Natural killer cell (primary cell): Measurements from ENCODE around the gene ECHS1. TPM values are rescaled to one million over a fixed set of nuclear protein-coding genes. Genes with fewer than 3 reads are reported as not detected.
A peak's percentile ranks its signal among the peaks of the same experiment; 100 is the strongest.

Experiments
- ATAC-seq, 3 donors: fragments of 150-1000 bp in 2 of 3; fragments of 200-7000 bp in 1 of 3; cut with Tn5 transposase; 1 replicate in 1 of 3; 2 replicates in 2 of 3; pipeline ENCODE4 v1.10.0; 2021; ENCODE audit warnings: mild to moderate bottlenecking in 2 of 3, moderate library complexity in 2 of 3
- DNase-seq, 2 donors: peaks; one replicate each; pipeline versions ENCODE4 v3.0.0 to v3.0.0-alpha.2; 2013 to 2021; ENCODE audit warnings: mixed read lengths in 1 of 2
- H3K27ac ChIP-seq: one replicate; pipeline ENCODE4 v1.5.1; 2013; ENCODE audit warnings: mild to moderate bottlenecking, low read length
- H3K27me3 ChIP-seq: one replicate; pipeline ENCODE4 v1.6.1; 2013; ENCODE audit warnings: low read length; ENCODE audit not compliant: control insufficient read depth, insufficient read depth
- H3K36me3 ChIP-seq: one replicate; pipeline ENCODE4 v1.6.1; 2013; ENCODE audit warnings: low read length; ENCODE audit not compliant: control insufficient read depth, insufficient read depth
- H3K4me1 ChIP-seq: one replicate; pipeline ENCODE4 v1.6.1; 2013; ENCODE audit warnings: low read length; ENCODE audit not compliant: control insufficient read depth, insufficient read depth
- H3K4me3 ChIP-seq: one replicate; pipeline ENCODE4 v1.5.1; 2013; ENCODE audit warnings: low read length
- H3K9me3 ChIP-seq: one replicate; pipeline ENCODE4 v1.6.1; 2013; ENCODE audit warnings: low read length; ENCODE audit not compliant: control insufficient read depth, insufficient read depth
- H3K27ac Mint-ChIP-seq, 2 donors: one replicate each; pipeline ENCODE4 v1.8.0; 2022; ENCODE audit warnings: mild to moderate bottlenecking in 2 of 2, mixed read lengths in 2 of 2, moderate library complexity in 1 of 2
- H3K27me3 Mint-ChIP-seq, 2 donors: one replicate each; pipeline ENCODE4 v1.8.0; 2022; ENCODE audit warnings: low read depth in 2 of 2, mixed read lengths in 2 of 2
- H3K36me3 Mint-ChIP-seq: one replicate; pipeline ENCODE4 v1.8.0; 2022; ENCODE audit warnings: mixed read lengths
- H3K4me1 Mint-ChIP-seq, 2 donors: one replicate each; pipeline ENCODE4 v1.8.0; 2022; ENCODE audit warnings: mixed read lengths in 2 of 2
- H3K4me3 Mint-ChIP-seq: one replicate; pipeline ENCODE4 v1.8.0; 2022; ENCODE audit warnings: mild to moderate bottlenecking, moderate library complexity, mixed read lengths
- H3K9me3 Mint-ChIP-seq, 2 donors: one replicate each; pipeline ENCODE4 v1.8.0; 2022; ENCODE audit warnings: mixed read lengths in 2 of 2
- CTCF ChIP-seq: fragments of 200-600 bp; IDR thresholded peaks from one replicate; pipeline ENCODE4 v1.8.0; 2022; ENCODE audit warnings: antibody characterized with exemption
- WGBS: methylation state at CpG from one replicate; pipeline ENCODE4 v1.1.7; 2013; ENCODE audit warnings: missing lambda C conversion rate; ENCODE audit not compliant: insufficient coverage; 5-methylcytosine and 5-hydroxymethylcytosine counted together
- intact Hi-C: fragments of 100-400 bp; cut with micrococcal nuclease; formaldehyde crosslinking; loops from one replicate; pipeline ENCODE4 v1.14.2; 2022
- total RNA-seq, 4 donors: library from RNA; stranded (reverse); fragments of 120-200 nt in 1 of 4; gene quantifications; one replicate each; pipeline versions ENCODE4 v1.2.3 to v1.2.4, GENCODE V29; 2013 to 2022

The ECHS1 gene
- total RNA-seq, 3 donors from 2014 or later (not counting 1 experiment from before 2014, with no cell fraction given): 17.7 to 21.3 (median 19.9) TPM

- 60% methylated on average over 13 of the region's 13 CpGs for WGBS
- H3K4me3 ChIP-seq: no peak overlapping the region
- H3K36me3 Mint-ChIP-seq: no peaks in the 10 kb centered on the region
- H3K4me1 ChIP-seq: no peaks in the 10 kb centered on the region
- peaks cover 5% of the 10 kb centered on the region for H3K27me3 ChIP-seq
- H3K9me3 Mint-ChIP-seq: no peaks in the 10 kb centered on the region
- DNase-seq (no peak), ATAC-seq (no peak)
- no peak overlapping the region for H3K27ac ChIP-seq
- H3K9me3 ChIP-seq: no peaks in the 10 kb centered on the region
- intact Hi-C loops: no loop called here
- no peaks in the 10 kb centered on the region for H3K36me3 ChIP-seq
- no peak for TF ChIP-seq CTCF
- no peak overlapping the region for H3K4me3 Mint-ChIP-seq
- peaks cover 0 to 5% of the 10 kb centered on the region in 2 donors for H3K4me1 Mint-ChIP-seq
- peaks cover under 1 to 9% of the 10 kb centered on the region in 2 donors for H3K27me3 Mint-ChIP-seq
- H3K27ac Mint-ChIP-seq: no peak overlapping the region
Observed at GRCh38 chr10:133350950-133351329, 22.2 kb downstream of the ECHS1 start.

GRCh38 chr10:133350283-133350949 is 22.7 kb downstream of the ECHS1 start:
- no peak for DNase-seq
- no peak overlapping the region for H3K27ac Mint-ChIP-seq
- 83% methylated on average over 12 of the region's 12 CpGs for WGBS
- H3K9me3 Mint-ChIP-seq: no peaks in the 10 kb centered on the region
- peaks cover 0 to 5% of the 10 kb centered on the region in 2 donors for H3K4me1 Mint-ChIP-seq
- H3K36me3 ChIP-seq: no peaks in the 10 kb centered on the region
- H3K4me1 ChIP-seq: no peaks in the 10 kb centered on the region
- intact Hi-C loops: no loop called here
- H3K27ac ChIP-seq: no peak overlapping the region
- no peak overlapping the region for H3K4me3 Mint-ChIP-seq
- H3K9me3 ChIP-seq: no peaks in the 10 kb centered on the region
- no peak for TF ChIP-seq CTCF
- ATAC-seq: no peak
- H3K36me3 Mint-ChIP-seq: no peaks in the 10 kb centered on the region
- H3K27me3 ChIP-seq: peaks cover 5% of the 10 kb centered on the region
- peaks cover 5 to 11% of the 10 kb centered on the region in 2 donors for H3K27me3 Mint-ChIP-seq
- H3K4me3 ChIP-seq: no peak overlapping the region

GRCh38 chr10:133349577-133350011 is 23.6 kb downstream of the ECHS1 start:
- H3K27me3 ChIP-seq: peaks cover 5% of the 10 kb centered on the region
- no peak overlapping the region for H3K4me3 Mint-ChIP-seq
- DNase-seq (no peak), ATAC-seq (no peak)
- H3K4me1 Mint-ChIP-seq: peaks cover 0 to 5% of the 10 kb centered on the region in 2 donors
- no peak for TF ChIP-seq CTCF
- H3K36me3 Mint-ChIP-seq: no peaks in the 10 kb centered on the region
- WGBS: 74% methylated on average over 9 of the region's 9 CpGs
- H3K27me3 Mint-ChIP-seq: peaks cover 14% of the 10 kb centered on the region in 2 donors
- intact Hi-C loops: no loop called here
- no peak overlapping the region for H3K27ac Mint-ChIP-seq
- H3K9me3 ChIP-seq: no peaks in the 10 kb centered on the region
- H3K4me3 ChIP-seq: no peak overlapping the region
- H3K4me1 ChIP-seq: no peaks in the 10 kb centered on the region
- no peak overlapping the region for H3K27ac ChIP-seq
- no peaks in the 10 kb centered on the region for H3K9me3 Mint-ChIP-seq
- no peaks in the 10 kb centered on the region for H3K36me3 ChIP-seq

GRCh38 chr10:133349160-133349568 is 24.0 kb downstream of the ECHS1 start:
- H3K27me3 Mint-ChIP-seq: peaks cover 15% of the 10 kb centered on the region in 2 donors
- intact Hi-C loops: no loop called here
- WGBS: 88% methylated on average over 8 of the region's 8 CpGs

More at GRCh38 chr10:133349160-133349568, 24.0 kb downstream of the ECHS1 start:
- ATAC-seq (peak in 1 of 3 donors; percentile 15), DNase-seq (no peak)
- Histone ChIP-seq H3K27me3 (peaks cover 5% of the 10 kb centered on the region), H3K27ac (no peak overlapping the region), H3K36me3 (no peaks in the 10 kb centered on the region), H3K4me3 (no peak overlapping the region), H3K9me3 (no peaks in the 10 kb centered on the region), H3K4me1 (no peaks in the 10 kb centered on the region)
- TF ChIP-seq CTCF: no peak
- H3K9me3 Mint-ChIP-seq: no peaks in the 10 kb centered on the region
- no peaks in the 10 kb centered on the region for H3K36me3 Mint-ChIP-seq
- H3K27ac Mint-ChIP-seq: no peak overlapping the region
- no peak overlapping the region for H3K4me3 Mint-ChIP-seq
- peaks cover 0 to 5% of the 10 kb centered on the region in 2 donors for H3K4me1 Mint-ChIP-seq
